Ovary (tissue), 9 donors: Measurements from ENCODE around the gene WAS. TPM values are rescaled to one million over a fixed set of nuclear protein-coding genes. Genes with fewer than 3 reads are reported as not detected.

Experiments
- DNase-seq, 5 donors: peaks; one replicate each; pipeline ENCODE4 v3.0.0-alpha.2; 2019 to 2020
- H3K27ac ChIP-seq, 2 donors: fragments of 200-600 bp; one replicate each; pipeline versions ENCODE4 v1.5.1 to v1.8.0; 2019 to 2022
- H3K27me3 ChIP-seq: fragments of 200-600 bp; one replicate; pipeline ENCODE4 v1.8.0; 2022
- H3K36me3 ChIP-seq: fragments of 200-600 bp; sonication (generic); one replicate; pipeline ENCODE4 v1.5.1; 2019
- H3K4me1 ChIP-seq: one replicate; pipeline ENCODE4 v1.8.1; 2013; ENCODE audit warnings: mild to moderate bottlenecking, moderate library complexity; ENCODE audit not compliant: insufficient read depth
- H3K4me3 ChIP-seq: fragments of 200-600 bp; sonication (generic); one replicate; pipeline ENCODE4 v1.5.1; 2017
- H3K9me3 ChIP-seq, 2 donors: fragments of 200-600 bp in 1 of 2; sonication (generic) in 1 of 2; one replicate each; pipeline versions ENCODE4 v1.5.1 to v1.8.1; 2013 to 2019; ENCODE audit warnings: mild to moderate bottlenecking in 1 of 2, moderate library complexity in 1 of 2
- EP300 ChIP-seq: sonication (generic); formaldehyde crosslinking; IDR thresholded peaks from one replicate; pipeline ENCODE4 v1.6.1; 2017; ENCODE audit warnings: antibody characterized with exemption
- POLR2A ChIP-seq: fragments of 450-650 bp; IDR thresholded peaks from one replicate; pipeline ENCODE4 v1.6.1; 2017; ENCODE audit warnings: antibody characterized with exemption, mild to moderate bottlenecking, moderate library complexity
- WGBS, 3 donors: extraction: QIAGEN DNeasy Blood & Tissue Kit in 1 of 3; methylation state at CpG; one replicate each; pipeline versions ENCODE4 v1.1.5 to v1.1.7; 2013 to 2017; 5-methylcytosine and 5-hydroxymethylcytosine counted together
- intact Hi-C, 4 donors: fragments of 100-400 bp; cut with DNase I; formaldehyde crosslinking; loops; one replicate each; pipeline versions ENCODE4 v1.11.0 to v1.15.1; 2022 to 2023
- polyA plus RNA-seq, 2 donors: library from polyadenylated mRNA; stranded (reverse); fragments of 200-250 nt in 1 of 2; fragments of 350-450 nt in 1 of 2; fragmentation: Illumina TruSeq in 1 of 2; extraction: RNeasy Lipid Tissue Mini Kit (QIAGEN cat#74804) in 1 of 2; gene quantifications; one replicate each; pipeline ENCODE4 v1.2.3, GENCODE V29; 2013 to 2014
- total RNA-seq, 7 donors: library from RNA; depleted of rRNA in 2 of 7; stranded (reverse); fragments of >200 nt in 2 of 7; fragmentation: NEBNext Ultra II Directional in 3 of 7; extraction: Animal tissue kit (Norgen Biotek cat#: 25700) in 3 of 7; gene quantifications; one replicate each; pipeline versions ENCODE4 v1.1.0 to v1.2.4, GENCODE V29; 2016 to 2023
- TF ChIP-seq, protein P1 (sequence below), 3 donors: fragments of 450-650 bp in 2 of 3; fragments of 200-600 bp in 1 of 3; IDR thresholded peaks; one replicate each; pipeline versions ENCODE4 v1.5.1 to v1.8.0; 2016 to 2022; ENCODE audit warnings: antibody characterized with exemption in 3 of 3, mild to moderate bottlenecking in 1 of 3
- donor health status: DM: no; HTN: no; CAD: no; lungs with moderate emphysema.
- donor health status: DM: no; HTN: no; CAD: no.
- donor health status: Bipolar disorder and iron deficiency.
- donor health status: DM: yes; HTN: yes; CAD: no.
- donor health status: DM: no; HTN: no; CAD: no.
- donor health status: DM: yes; HTN: yes; CAD: no.

Gene WAS
- total and polyA plus RNA-seq, 9 donors = 0.95 to 7.7 (median 3.1) TPM

GRCh38 chrX:48694776-48695533 lies 11.4 kb downstream of the WAS start:
- no peak overlapping the region for H3K27ac ChIP-seq
- no peak for TF ChIP-seq POLR2A
- TF ChIP-seq, protein P1, sequence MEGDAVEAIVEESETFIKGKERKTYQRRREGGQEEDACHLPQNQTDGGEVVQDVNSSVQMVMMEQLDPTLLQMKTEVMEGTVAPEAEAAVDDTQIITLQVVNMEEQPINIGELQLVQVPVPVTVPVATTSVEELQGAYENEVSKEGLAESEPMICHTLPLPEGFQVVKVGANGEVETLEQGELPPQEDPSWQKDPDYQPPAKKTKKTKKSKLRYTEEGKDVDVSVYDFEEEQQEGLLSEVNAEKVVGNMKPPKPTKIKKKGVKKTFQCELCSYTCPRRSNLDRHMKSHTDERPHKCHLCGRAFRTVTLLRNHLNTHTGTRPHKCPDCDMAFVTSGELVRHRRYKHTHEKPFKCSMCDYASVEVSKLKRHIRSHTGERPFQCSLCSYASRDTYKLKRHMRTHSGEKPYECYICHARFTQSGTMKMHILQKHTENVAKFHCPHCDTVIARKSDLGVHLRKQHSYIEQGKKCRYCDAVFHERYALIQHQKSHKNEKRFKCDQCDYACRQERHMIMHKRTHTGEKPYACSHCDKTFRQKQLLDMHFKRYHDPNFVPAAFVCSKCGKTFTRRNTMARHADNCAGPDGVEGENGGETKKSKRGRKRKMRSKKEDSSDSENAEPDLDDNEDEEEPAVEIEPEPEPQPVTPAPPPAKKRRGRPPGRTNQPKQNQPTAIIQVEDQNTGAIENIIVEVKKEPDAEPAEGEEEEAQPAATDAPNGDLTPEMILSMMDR (IDR thresholded peaks at IDR 0.05) = no peak
- TF ChIP-seq EP300 = no peak
- no peaks in the 10 kb centered on the region for H3K27me3 ChIP-seq
- no peak overlapping the region for H3K4me3 ChIP-seq
- WGBS, 3 donors = 39 to 50% (median 40%) methylated on average over 15 of the region's 15 CpGs
- H3K4me1 ChIP-seq = no peaks in the 10 kb centered on the region
- intact Hi-C loops = no loop called here
- H3K36me3 ChIP-seq = no peaks in the 10 kb centered on the region
- no peak for DNase-seq
- no peaks in the 10 kb centered on the region for H3K9me3 ChIP-seq

GRCh38 chrX:48695534-48695896 lies 11.9 kb downstream of the WAS start:
- H3K27ac ChIP-seq = peak overlapping the region in 1 of 2 donors; percentile 54

GRCh38 chrX:48695925-48696300 lies 12.3 kb downstream of the WAS start:
- intact Hi-C loops = no loop called here
- H3K27me3 ChIP-seq = no peaks in the 10 kb centered on the region
- peak overlapping the region in 1 of 2 donors; percentile 54 for H3K27ac ChIP-seq
- no peaks in the 10 kb centered on the region for H3K4me1 ChIP-seq
- no peak for DNase-seq
- H3K9me3 ChIP-seq = no peaks in the 10 kb centered on the region
- peak overlapping the region; percentile 57 for H3K4me3 ChIP-seq
- H3K36me3 ChIP-seq = no peaks in the 10 kb centered on the region
- WGBS, 3 donors = 44 to 54% (median 50%) methylated on average over 8 of the region's 8 CpGs
- TF ChIP-seq, protein P1 (IDR thresholded peaks at IDR 0.05) = no peak
- TF ChIP-seq EP300 (no peak), POLR2A (no peak)

More at GRCh38 chrX:48695534-48695896, 11.9 kb downstream of the WAS start:
- Histone ChIP-seq H3K4me1 (no peaks in the 10 kb centered on the region), H3K4me3 (peak overlapping the region; percentile 57), H3K27me3 (no peaks in the 10 kb centered on the region), H3K36me3 (no peaks in the 10 kb centered on the region), H3K9me3 (no peaks in the 10 kb centered on the region)
- DNase-seq = no peak
- WGBS, 3 donors = 41 to 64% (median 52%) methylated on average over 14 of the region's 14 CpGs
- TF ChIP-seq POLR2A = no peak
- TF ChIP-seq, protein P1 (IDR thresholded peaks at IDR 0.05) = no peak
- no peak for TF ChIP-seq EP300
- intact Hi-C loops = no loop called here

DNA sequence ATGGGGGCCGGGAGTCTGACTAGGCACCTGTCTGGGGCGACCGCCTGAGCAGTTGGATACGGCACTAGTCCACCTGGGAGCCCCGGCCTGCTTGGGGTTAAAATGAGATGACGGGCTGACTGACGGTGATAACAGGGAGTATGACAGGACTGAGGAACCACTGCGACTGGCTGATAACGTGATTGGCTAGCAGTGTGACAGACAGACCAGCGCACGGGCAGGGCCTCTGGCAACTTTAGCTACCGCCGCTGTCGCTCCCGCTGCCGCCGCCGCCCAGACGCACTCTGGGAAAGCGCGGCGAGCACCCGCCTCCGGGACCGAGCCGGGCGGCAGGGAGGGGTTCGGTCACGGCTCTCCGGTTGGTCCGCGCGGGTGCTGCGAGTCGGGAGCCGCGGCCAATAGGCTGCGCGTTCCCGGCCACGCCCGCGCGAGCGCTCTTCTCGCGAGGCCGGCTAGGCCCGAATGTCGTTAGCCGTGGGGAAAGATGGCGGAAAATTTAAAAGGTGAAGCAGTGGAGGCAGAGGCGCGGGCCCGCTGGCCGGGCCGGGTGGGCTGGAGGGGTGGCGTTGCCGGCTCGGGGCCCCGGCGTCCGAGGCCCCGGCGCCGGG lies 12.8 kb downstream of the WAS start, which contains the start of gene SUV39H1:
Gene SUV39H1 (plus strand): TSS at position 434 of the 608 bp plus-strand sequence. CDS start 51 bp downstream, at position 485.
- Histone ChIP-seq H3K36me3 (no peaks in the 10 kb centered on the region), H3K27ac (peak within 1 kb of the TSS in 1 of 2 donors; percentile 54), H3K27me3 (no peaks in the 10 kb centered on the region), H3K4me3 (peak within 1 kb of the TSS; percentile 57), H3K4me1 (no peaks in the 10 kb centered on the region), H3K9me3 (no peaks in the 10 kb centered on the region)
- peak; percentile 86 to 90 (median 88) for DNase-seq
- WGBS, 3 donors = 32 to 39% (median 36%) methylated on average over 59 to 66 of the region's 66 CpGs
- TF ChIP-seq, protein P1 (IDR thresholded peaks at IDR 0.05) = no peak
- peak; percentile 83 for TF ChIP-seq POLR2A
- intact Hi-C loops = no loop called here
